Spinal cord (tissue), 10 donors: ENCODE results near the gene OOSP1. TPM values are rescaled to one million over a fixed set of nuclear protein-coding genes. Genes with fewer than 3 reads are reported as not detected.

ENCODE experiments used
- DNase-seq, 6 donors: peaks; one replicate each; pipeline versions ENCODE4 v3.0.0 to v3.0.0-alpha.2; 2013 to 2015; ENCODE audit warnings: low spot score in 6 of 6, low read depth in 4 of 6
- H3K27ac ChIP-seq: one replicate; pipeline ENCODE4 v1.5.1; 2013; ENCODE audit warnings: low read depth, low read length, control low read depth
- H3K27me3 ChIP-seq: one replicate; pipeline ENCODE4 v1.6.1; 2013; ENCODE audit warnings: low read length; ENCODE audit not compliant: control insufficient read depth, insufficient read depth
- H3K36me3 ChIP-seq: one replicate; pipeline ENCODE4 v1.6.1; 2013; ENCODE audit warnings: low read length; ENCODE audit not compliant: control insufficient read depth, insufficient read depth
- H3K4me1 ChIP-seq: one replicate; pipeline ENCODE4 v1.6.1; 2013; ENCODE audit warnings: low read length; ENCODE audit not compliant: control insufficient read depth, insufficient read depth
- H3K4me3 ChIP-seq: one replicate; pipeline ENCODE4 v1.5.1; 2013; ENCODE audit warnings: low read depth, low read length, control low read depth
- H3K9me3 ChIP-seq: one replicate; pipeline ENCODE4 v1.6.1; 2013; ENCODE audit warnings: low read length; ENCODE audit not compliant: control insufficient read depth, insufficient read depth
- WGBS: methylation state at CpG from one replicate; pipeline ENCODE4 v1.1.5; 2013; ENCODE audit warnings: missing lambda C conversion rate; ENCODE audit not compliant: insufficient coverage; 5-methylcytosine and 5-hydroxymethylcytosine counted together
- polyA plus RNA-seq, 2 donors: library from polyadenylated mRNA; unstranded; fragments of 120-200 nt; gene quantifications; one replicate each; pipeline ENCODE4 v1.2.1, GENCODE V29; 2013; ENCODE audit not compliant: insufficient read length in 2 of 2
- total RNA-seq, 2 donors: library from RNA; depleted of rRNA in 1 of 2; stranded (reverse); fragments of 120-200 nt in 1 of 2; fragments of >200 nt in 1 of 2; gene quantifications; one replicate each; pipeline versions ENCODE4 v1.2.3 to v1.2.4, GENCODE V29; 2013 to 2014
- donor health status: healthy.

The OOSP1 gene
- total and polyA plus RNA-seq, 4 donors, result not detected

GRCh38 chr11:60005360-60005759 is 67.1 kb downstream of the OOSP1 start:
- no peaks in the 10 kb centered on the region for H3K4me1 ChIP-seq
- WGBS, result no CpG with 5 or more reads among the region's 1 CpG
- H3K36me3 ChIP-seq, result no peaks in the 10 kb centered on the region
- H3K9me3 ChIP-seq, result no peaks in the 10 kb centered on the region
- no peaks in the 10 kb centered on the region for H3K27me3 ChIP-seq
- no peak overlapping the region for H3K27ac ChIP-seq
- H3K4me3 ChIP-seq, result no peak overlapping the region
- no peak for DNase-seq

Other genes starting within 250 kb of the OOSP1 start
- gene OR10V1, start 224.6 kb upstream of the OOSP1 start, total RNA-seq, result not detected
- not detected for gene OR10V1, start 224.6 kb upstream of the OOSP1 start, polyA plus RNA-seq
- 10 to 100 TPM; 10.1 to 11.4 TPM for gene STX3, start 183.1 kb upstream of the OOSP1 start, total RNA-seq
- gene STX3, start 183.1 kb upstream of the OOSP1 start, polyA plus RNA-seq, result 10 to 100 TPM; 12.2 to 15.5 TPM
- 10 to 100 TPM; 26.6 to 54.1 TPM for gene MRPL16, start 127.7 kb upstream of the OOSP1 start, total RNA-seq
- gene MRPL16, start 127.7 kb upstream of the OOSP1 start, polyA plus RNA-seq, result 10 to 100 TPM; 40.5 to 50.0 TPM
- not detected for gene CBLIF, start 92.9 kb upstream of the OOSP1 start, total RNA-seq
- not detected for gene CBLIF, start 92.9 kb upstream of the OOSP1 start, polyA plus RNA-seq
- gene TCN1, start 71.9 kb upstream of the OOSP1 start, total RNA-seq, result 1 to 10 TPM in 1 of 2 donors, not detected in 1; 7.0 TPM
- not detected for gene TCN1, start 71.9 kb upstream of the OOSP1 start, polyA plus RNA-seq
- not detected for gene OOSP3, start 59.6 kb upstream of the OOSP1 start, total RNA-seq
- not detected for gene OOSP3, start 59.6 kb upstream of the OOSP1 start, polyA plus RNA-seq
- gene OOSP4A, start 25.6 kb downstream of the OOSP1 start, total RNA-seq, result not detected
- gene OOSP4A, start 25.6 kb downstream of the OOSP1 start, polyA plus RNA-seq, result not detected
- not detected for gene OOSP4B, start 78.7 kb downstream of the OOSP1 start, total RNA-seq
- gene OOSP4B, start 78.7 kb downstream of the OOSP1 start, polyA plus RNA-seq, result not detected
- not detected for gene OOSP2, start 102.0 kb downstream of the OOSP1 start, total RNA-seq
- gene OOSP2, start 102.0 kb downstream of the OOSP1 start, polyA plus RNA-seq, result not detected
- 10 to 100 TPM in 1 of 2 donors, under 1 TPM in 1; 0.72 to 29.5 TPM for gene MS4A3, start 118.2 kb downstream of the OOSP1 start, total RNA-seq
- under 1 TPM in 1 of 2 donors, not detected in 1; 0.93 TPM for gene MS4A3, start 118.2 kb downstream of the OOSP1 start, polyA plus RNA-seq
- gene MS4A2, start 150.2 kb downstream of the OOSP1 start, total RNA-seq, result 1 to 10 TPM in 1 of 2 donors, under 1 TPM in 1; 0.39 to 1.2 TPM
- gene MS4A2, start 150.2 kb downstream of the OOSP1 start, polyA plus RNA-seq, result under 1 TPM in 1 of 2 donors, not detected in 1; 0.20 TPM
- gene MS4A6A, start 244.7 kb downstream of the OOSP1 start, total RNA-seq, result 10 to 100 TPM; 29.8 to 36.4 TPM
- 1 to 10 TPM; 3.7 to 7.1 TPM for gene MS4A6A, start 244.7 kb downstream of the OOSP1 start, polyA plus RNA-seq